GM12878 (cell line): ENCODE measurements around the gene PRG2.

Experiments used
- EZH2 ChIP-seq: IDR thresholded peaks from 2 replicates; pipeline ENCODE4 v1.6.1; 2012; ENCODE audit warnings: low read depth, mild to moderate bottlenecking, control low read depth, inconsistent platforms, low read length, borderline replicate concordance; ENCODE audit not compliant: control insufficient read depth
- KDM1A ChIP-seq: fragments of 200-600 bp; sonication (generic); IDR thresholded peaks from 2 replicates; pipeline ENCODE4 v1.6.1; 2016; ENCODE audit warnings: borderline replicate concordance
- MAX ChIP-seq: IDR thresholded peaks from 2 replicates; pipeline ENCODE4 v1.6.1; 2012; ENCODE audit warnings: low read depth, low read length, improper control_type of control experiment
- MXI1 ChIP-seq: fragments of 150-350 bp; IDR thresholded peaks from 2 replicates; pipeline ENCODE4 v1.6.1; 2011; ENCODE audit warnings: low read depth, mild to moderate bottlenecking, inconsistent platforms, low read length, improper control_type of control experiment
- POLR2A ChIP-seq: IDR thresholded peaks from 2 replicates; pipeline ENCODE4 v1.6.1; 2011; ENCODE audit warnings: low read depth, mild to moderate bottlenecking, low read length
- POLR2AphosphoS5 ChIP-seq: IDR thresholded peaks from 2 replicates; pipeline ENCODE4 v1.6.1; 2011; ENCODE audit warnings: mild to moderate bottlenecking, low read length, inconsistent platforms
- REST ChIP-seq: IDR thresholded peaks from 2 replicates; pipeline ENCODE4 v1.6.1; 2012; ENCODE audit warnings: mild to moderate bottlenecking, low read depth, low read length
- SIN3A ChIP-seq: IDR thresholded peaks from 2 replicates; pipeline ENCODE4 v1.6.1; 2012; ENCODE audit warnings: low read depth, low read length, improper control_type of control experiment
- SMARCA5 ChIP-seq: fragments of 450-650 bp; IDR thresholded peaks from 2 replicates; pipeline ENCODE4 v1.6.1; 2017; ENCODE audit warnings: mild to moderate bottlenecking
- SUZ12 ChIP-seq: fragments of 200-600 bp; sonication (generic); IDR thresholded peaks from one replicate; pipeline ENCODE4 v1.6.1; 2018; ENCODE audit warnings: antibody characterized with exemption, mild to moderate bottlenecking; ENCODE audit not compliant: unreplicated experiment
- ZNF24 ChIP-seq: fragments of 450-650 bp; IDR thresholded peaks from 2 replicates; pipeline ENCODE4 v1.6.1; 2017; ENCODE audit warnings: antibody characterized with exemption, mild to moderate bottlenecking
- TF ChIP-seq, protein P1 (sequence below), 3 experiments: IDR thresholded peaks in 2 of 3; conservative IDR thresholded peaks in 1 of 3; 2 replicates each; pipeline ENCODE4 v1.5.1; 2011; ENCODE audit warnings: low read depth in 3 of 3, low read length in 3 of 3, mild to moderate bottlenecking in 3 of 3, control low read depth in 2 of 3, moderate library complexity in 2 of 3, inconsistent platforms in 1 of 3, mixed read lengths in 1 of 3; ENCODE audit not compliant: control insufficient read depth in 2 of 3, insufficient read depth in 1 of 3; ENCODE audit errors: extremely low read depth in 1 of 3
- TF ChIP-seq, protein P2 (sequence below): IDR thresholded peaks from 2 replicates; pipeline ENCODE4 v1.6.1; 2011; ENCODE audit warnings: mild to moderate bottlenecking, low read depth, low read length, moderate library complexity; ENCODE audit not compliant: insufficient replicate concordance
- TF ChIP-seq, protein P3 (sequence below): IDR thresholded peaks from 2 replicates; pipeline ENCODE4 v1.6.1; 2012; ENCODE audit warnings: low read length, inconsistent platforms

GRCh38 chr11:57416436-57416835 lies 26.0 kb upstream of the PRG2 start:
- no peak for TF ChIP-seq SMARCA5
- no peak for TF ChIP-seq POLR2AphosphoS5
- no peak for TF ChIP-seq MAX
- TF ChIP-seq REST: no peak
- TF ChIP-seq MXI1: no peak
- TF ChIP-seq KDM1A: no peak
- TF ChIP-seq, protein P1, sequence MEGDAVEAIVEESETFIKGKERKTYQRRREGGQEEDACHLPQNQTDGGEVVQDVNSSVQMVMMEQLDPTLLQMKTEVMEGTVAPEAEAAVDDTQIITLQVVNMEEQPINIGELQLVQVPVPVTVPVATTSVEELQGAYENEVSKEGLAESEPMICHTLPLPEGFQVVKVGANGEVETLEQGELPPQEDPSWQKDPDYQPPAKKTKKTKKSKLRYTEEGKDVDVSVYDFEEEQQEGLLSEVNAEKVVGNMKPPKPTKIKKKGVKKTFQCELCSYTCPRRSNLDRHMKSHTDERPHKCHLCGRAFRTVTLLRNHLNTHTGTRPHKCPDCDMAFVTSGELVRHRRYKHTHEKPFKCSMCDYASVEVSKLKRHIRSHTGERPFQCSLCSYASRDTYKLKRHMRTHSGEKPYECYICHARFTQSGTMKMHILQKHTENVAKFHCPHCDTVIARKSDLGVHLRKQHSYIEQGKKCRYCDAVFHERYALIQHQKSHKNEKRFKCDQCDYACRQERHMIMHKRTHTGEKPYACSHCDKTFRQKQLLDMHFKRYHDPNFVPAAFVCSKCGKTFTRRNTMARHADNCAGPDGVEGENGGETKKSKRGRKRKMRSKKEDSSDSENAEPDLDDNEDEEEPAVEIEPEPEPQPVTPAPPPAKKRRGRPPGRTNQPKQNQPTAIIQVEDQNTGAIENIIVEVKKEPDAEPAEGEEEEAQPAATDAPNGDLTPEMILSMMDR (IDR thresholded peaks at IDR 0.05 in 2 of 3, conservative IDR thresholded peaks at IDR 0.05 in 1 of 3; ENCODE audit: control insufficient read depth in 2 of 3, extremely low read depth in 1 of 3, insufficient read depth in 1 of 3, low read depth in 3 of 3, low read length in 3 of 3): no peak
- TF ChIP-seq SUZ12: no peak
- TF ChIP-seq, protein P2, sequence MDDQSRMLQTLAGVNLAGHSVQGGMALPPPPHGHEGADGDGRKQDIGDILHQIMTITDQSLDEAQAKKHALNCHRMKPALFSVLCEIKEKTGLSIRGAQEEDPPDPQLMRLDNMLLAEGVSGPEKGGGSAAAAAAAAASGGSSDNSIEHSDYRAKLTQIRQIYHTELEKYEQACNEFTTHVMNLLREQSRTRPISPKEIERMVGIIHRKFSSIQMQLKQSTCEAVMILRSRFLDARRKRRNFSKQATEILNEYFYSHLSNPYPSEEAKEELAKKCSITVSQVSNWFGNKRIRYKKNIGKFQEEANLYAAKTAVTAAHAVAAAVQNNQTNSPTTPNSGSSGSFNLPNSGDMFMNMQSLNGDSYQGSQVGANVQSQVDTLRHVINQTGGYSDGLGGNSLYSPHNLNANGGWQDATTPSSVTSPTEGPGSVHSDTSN: no peak
- no peak for TF ChIP-seq EZH2
- no peak for TF ChIP-seq SIN3A
- TF ChIP-seq, protein P3, sequence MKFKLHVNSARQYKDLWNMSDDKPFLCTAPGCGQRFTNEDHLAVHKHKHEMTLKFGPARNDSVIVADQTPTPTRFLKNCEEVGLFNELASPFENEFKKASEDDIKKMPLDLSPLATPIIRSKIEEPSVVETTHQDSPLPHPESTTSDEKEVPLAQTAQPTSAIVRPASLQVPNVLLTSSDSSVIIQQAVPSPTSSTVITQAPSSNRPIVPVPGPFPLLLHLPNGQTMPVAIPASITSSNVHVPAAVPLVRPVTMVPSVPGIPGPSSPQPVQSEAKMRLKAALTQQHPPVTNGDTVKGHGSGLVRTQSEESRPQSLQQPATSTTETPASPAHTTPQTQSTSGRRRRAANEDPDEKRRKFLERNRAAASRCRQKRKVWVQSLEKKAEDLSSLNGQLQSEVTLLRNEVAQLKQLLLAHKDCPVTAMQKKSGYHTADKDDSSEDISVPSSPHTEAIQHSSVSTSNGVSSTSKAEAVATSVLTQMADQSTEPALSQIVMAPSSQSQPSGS: no peak
- TF ChIP-seq ZNF24: no peak
- TF ChIP-seq POLR2A: no peak
